UCSD-AML1 (cell line): Measurements from ENCODE around the gene IL17RD.

Source experiments
- DNase-seq: peaks from one replicate; lab custom pipeline; 2025; ENCODE audit not compliant: unreplicated experiment; lab: John Stamatoyannopoulos, UW

Gene IL17RD

DNA sequence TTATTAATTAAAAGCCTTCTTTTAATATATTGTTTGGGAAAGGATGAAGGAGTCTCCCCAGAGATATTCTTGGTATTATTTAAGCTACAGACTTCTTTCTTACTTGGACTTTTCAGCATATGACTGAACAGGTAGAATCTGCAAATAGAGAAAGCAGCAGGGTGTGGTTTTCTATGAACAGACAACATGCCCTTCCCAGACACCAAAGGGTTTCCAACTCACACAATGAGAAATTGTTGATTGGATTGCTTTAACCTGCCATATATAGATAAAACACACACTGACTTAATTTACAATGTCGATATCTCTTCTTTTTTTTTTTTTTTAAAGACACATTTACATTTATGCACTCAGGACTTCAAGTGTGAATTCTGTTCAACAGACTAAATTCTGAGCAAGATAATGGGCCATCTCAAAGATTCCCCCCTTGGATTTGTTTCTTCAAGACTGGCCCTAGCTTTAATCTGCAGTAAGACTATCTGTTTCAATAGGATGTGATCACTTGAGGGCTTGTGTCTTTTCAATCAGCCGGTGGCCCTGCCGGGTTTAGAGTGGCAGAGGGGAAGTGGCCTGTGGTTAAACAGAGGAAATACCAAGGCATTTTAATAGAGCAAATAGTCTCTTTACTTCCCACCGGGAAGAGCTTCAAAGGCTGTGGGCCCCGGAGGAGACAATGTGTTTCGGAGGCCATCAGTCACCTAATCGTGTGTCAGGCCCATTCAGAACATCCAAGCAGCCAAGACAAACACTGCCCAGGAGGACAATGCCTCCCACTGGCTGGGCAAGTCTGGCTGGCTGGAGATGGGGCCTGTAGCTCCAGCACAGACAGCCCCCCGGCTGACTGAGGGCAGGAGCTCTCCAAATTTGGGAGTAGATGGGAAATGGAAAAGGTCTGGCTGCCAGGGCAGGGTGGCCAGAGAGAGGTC lies 6.1 kb downstream of the IL17RD start:
- peak; percentile 60 for DNase-seq

DNA sequence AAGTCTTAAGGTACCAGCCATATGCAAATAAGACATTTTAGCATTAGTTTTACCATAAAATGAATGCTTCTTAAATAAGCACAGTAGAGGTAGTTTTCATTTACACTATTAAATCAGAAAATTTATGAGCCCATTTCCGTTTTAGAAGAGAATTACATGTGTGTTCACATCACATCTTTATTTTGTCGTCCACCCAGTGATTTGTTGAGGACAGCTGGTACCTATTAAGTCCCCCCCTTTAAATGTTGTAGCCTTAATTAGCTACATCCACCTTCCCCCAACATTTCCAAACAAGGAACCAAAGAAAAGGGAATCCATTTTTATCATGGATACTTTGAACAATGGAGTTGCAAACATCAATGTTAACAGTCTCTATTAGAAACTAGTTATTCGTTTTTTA lies 6.8 kb downstream of the IL17RD start:
- DNase-seq, result no peak

DNA sequence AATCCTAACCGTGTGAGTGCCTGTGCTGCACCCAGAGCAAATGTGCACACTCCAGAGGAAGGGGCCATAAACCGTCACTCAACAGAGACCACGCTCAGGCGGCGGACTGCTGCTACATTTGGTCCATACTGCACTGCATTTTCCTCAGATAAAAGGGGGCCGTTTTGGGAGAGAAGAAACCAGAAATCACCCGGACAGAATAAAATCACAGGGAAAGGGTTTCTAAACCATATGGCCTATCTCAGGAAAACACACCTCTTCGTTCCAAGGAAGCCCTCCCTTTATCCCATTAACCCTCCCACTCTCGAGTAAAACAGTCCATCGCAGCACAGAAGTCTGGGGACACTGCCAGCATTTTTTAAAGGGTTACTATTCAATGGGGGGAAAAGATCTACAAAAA lies 7.6 kb downstream of the IL17RD start:
- DNase-seq, result no peak

DNA sequence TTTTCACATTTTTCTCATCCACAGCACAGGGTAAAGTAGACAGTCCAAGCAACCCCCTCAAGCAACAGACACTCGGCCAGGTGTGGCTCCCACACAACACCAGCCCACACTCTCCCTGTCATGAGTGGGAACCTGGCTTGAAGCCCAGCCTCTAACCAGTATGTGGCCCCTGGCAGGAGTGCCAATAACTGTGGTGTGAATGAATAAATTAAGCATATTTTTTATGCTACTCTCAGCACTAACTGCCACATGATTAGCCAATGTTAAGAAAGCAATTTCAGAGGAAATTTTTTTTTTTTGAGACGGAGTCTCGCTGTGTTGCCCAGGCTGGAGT lies 9.9 kb downstream of the IL17RD start:
- DNase-seq, result no peak

DNA sequence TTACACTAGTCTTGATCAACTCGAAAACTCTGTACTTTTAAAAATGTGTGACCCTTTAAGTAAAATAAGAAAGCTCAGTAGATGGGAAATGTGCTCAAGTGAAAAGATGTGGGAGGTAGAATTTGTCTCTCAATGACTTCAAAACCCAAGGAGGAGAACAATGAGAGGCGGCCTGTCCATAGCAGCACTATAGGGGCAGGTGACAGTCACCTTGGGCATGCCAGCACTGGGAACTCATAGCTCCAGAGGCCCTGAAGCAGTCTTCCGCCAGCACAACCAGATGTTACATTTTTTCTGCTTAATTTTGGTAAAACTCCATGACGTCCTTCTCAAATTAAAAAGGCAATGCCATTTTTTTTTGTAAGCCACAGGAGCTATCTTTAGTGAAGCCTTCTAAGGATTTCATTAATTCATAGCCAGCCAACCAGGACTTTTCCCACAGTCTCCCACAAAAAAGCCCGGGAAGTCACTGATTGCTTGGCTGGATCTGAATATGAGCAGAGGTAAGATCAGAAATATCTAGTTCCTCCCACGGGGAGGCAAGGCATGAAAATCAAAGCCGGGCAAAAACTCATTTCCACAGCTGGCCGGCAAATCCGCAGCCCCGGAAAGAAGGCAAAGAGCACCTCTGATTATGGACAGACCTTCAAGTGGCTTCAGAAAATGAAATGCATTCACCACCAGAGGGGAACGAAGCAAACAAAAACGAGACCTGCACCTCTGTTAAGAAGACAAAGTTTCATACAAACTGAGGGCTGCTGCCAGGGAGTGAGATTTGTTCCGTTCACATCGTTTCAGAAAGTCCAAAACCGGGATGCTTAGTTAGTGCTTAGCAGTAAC lies 10.5 kb downstream of the IL17RD start:
- no peak for DNase-seq

DNA sequence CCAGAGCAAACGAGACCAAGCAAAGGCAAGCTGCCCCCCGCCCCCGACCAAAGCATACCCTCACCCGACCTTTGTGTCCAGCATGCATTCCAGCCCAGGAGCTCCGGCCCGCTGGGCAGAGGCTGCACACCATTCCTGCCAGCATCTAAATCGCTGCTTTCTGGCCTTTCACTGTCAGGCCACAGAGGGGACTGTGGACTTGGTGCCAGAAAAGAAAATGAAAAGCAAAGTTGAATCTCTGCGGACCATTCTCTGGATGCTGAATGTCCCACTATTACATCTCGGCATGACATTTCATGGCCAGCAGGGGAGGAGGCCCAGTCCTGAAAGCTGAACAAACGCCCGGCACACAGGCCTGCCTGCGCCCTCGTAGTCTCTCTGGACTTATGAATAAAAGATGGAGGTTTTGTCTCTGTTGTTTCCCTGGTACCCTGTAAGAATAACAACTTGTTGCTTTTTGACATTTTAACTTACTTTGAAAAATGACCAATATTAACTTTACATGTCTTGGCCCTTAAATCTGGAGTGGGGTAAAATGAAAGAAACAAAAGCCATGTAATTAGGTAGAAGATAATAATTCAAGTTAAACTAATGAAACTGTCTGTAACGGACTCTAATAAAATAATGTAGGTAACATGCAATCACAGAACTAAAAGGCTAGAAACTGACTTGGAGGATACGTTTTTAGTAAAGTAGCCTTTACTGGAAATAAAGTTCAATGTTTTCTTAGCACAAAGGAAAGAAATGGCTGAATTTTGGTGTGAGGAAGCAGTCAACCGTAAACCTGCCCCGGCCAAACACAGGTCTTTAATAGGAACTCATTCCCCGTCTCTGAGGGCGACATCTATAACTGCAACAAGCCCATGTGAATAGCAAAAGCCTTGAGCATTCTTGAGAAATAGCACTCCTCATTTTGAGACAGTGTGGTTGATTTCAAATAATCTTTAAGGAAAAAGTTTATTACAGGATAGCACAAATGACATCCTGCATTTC lies 12.7 kb downstream of the IL17RD start:
- no peak for DNase-seq

DNA sequence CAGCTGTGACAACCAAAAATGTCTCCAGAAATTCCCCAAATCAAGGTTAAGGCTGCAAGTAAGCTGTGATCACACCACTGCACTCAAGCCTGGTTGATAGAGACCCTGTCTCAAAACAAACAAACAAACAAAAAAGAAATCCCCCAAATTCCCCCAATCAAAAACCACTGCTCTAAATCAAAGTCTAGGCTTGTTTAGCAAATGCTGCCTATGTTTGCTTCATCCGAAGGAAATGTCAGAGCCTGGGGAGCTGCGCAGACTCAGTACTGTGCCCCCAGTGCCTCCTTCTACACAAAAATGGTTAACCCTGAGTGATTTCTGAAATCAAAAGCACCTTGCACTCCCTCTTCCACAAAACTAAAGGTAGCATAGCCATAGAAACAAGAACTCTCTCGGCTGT lies 13.4 kb downstream of the IL17RD start:
- DNase-seq, result no peak

DNA sequence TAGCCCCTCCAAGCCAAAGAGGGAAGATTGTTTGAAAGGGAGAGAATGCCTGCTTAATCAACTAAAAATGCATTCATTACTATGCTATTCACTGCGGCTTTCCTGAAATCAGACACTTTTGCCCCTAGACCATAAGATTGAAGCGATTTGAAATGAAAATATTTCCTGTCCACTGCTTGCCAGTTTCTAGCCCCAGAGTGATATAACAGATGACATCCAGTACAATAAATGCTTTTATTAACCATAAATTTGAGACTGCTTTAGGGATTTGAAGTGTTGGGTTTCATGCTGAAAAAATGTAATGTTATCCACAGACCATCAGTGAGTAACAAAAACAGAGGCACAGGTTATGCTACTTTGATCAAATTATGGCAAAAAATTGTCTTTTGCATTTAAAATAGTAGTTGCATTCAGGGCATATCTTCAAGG lies 14.1 kb downstream of the IL17RD start:
- DNase-seq, result no peak

DNA sequence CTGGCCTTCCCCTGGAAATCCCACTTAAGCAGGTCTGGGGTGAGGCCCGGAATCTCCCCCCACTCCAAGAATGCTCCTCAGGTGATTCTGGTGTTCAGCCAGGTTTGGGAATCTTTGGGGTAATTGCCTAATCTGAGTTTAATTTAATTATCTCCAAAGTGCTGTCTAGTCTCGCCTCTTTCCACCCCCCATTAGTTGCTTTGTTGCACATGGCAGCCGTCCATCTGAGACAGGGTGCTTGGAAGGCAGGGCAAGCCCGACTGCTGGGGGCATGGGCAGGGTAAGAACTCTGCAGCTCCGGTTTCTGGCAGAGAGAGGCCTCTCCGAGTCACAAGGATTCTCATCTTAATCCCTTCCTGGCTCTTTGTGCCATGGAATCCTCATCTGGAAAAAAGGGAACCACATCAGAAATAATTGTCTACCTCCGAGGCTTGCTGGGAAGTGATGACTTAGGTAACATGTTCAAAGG lies 15.0 kb downstream of the IL17RD start:
- DNase-seq, result no peak

DNA sequence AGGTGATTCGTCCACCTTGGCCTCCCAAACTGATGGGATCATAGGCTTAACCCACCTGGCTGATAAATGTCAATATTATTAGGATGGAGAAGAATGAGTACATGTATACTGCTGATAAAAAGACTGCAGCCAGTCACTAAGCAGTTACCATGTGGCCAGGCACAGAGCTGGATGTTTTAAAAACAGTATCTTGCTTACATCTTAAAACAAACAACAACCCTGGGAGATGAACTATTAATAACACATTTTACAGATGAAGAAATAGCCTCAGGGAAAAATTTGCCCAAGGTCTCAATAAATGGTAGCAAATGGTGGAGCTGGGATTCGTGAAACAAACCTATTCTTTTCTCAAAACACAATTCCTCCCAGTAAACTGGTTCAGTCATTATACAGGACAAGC lies 18.1 kb downstream of the IL17RD start:
- no peak for DNase-seq

DNA sequence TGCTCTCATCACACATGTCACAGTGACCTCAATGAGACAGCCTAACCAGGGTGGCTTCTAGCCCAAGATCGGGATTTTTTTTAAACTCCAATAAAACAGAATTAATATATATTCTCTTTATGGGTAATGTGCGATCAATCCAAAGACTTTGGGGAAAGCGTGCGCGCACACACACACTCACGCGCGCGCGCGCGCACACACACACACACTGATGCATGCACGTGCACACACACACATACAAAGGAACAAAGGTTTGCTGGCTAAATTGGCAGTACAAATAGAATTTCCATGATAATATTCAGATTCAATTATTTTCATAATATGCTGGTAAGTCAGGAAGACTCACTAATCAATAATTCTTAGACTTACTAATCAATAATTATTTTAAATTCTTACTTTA lies 19.3 kb downstream of the IL17RD start:
- DNase-seq, result no peak

DNA sequence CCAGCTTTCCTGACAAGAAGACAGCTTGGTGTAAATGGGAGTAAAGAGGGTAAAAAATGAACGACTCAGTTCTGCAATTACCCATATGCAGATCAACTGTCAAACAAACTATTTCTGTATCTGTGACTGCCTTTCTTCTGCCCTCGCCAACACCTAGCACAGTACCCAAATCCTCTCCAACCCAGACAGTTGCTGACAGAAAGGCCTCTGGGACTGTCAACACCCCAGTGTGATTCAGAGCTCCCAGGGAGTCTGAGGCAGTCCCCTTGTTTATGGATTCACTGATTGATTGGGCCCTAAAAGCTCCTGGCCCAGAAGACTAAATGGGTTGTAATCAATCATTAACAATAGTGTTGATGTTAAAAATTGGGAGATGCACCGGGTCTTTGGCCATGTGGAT lies 20.2 kb downstream of the IL17RD start:
- DNase-seq, result no peak

DNA sequence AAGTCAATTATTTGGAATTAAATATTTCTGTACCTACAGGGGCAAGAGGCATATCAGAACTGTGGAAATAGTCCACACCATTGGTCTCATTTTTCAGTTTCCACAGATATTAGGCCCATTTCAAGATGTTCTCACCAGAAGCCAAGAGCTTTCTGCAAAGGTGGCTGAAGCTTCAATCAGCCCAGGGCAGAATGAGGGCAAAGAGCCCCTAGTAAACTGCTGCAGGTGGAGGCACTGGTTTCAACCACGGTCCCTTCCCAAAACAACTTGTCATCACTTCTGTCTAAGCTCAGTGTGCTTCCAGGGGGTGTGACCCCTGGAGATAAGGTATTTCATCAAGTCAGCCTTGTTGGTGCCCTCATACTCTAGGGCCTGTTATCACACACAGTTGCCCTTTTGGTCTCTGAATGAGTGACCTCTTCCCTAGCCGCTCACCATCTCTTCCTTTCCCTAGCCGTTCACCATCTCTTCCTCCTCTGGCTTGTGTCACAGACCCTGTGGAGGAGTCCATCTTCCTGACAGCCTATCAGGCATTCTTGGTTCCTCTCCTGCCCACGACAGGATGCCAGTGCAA lies 21.2 kb downstream of the IL17RD start:
- DNase-seq, result no peak

DNA sequence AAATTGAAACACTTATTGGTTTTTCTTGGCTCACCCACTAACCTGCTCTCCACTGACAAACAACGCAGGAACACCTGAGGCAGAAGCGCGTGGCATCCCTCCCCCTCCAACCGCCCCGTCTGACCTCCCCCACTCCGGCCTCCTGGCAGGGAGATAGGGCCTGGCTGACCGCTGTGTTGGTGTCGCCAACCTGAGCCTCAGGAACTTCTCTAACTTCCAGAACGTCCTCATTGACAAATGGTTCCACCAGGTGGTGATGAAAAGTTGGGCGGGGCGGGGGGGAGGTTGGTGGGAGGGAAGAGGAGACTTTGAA lies 22.8 kb downstream of the IL17RD start:
- no peak for DNase-seq

DNA sequence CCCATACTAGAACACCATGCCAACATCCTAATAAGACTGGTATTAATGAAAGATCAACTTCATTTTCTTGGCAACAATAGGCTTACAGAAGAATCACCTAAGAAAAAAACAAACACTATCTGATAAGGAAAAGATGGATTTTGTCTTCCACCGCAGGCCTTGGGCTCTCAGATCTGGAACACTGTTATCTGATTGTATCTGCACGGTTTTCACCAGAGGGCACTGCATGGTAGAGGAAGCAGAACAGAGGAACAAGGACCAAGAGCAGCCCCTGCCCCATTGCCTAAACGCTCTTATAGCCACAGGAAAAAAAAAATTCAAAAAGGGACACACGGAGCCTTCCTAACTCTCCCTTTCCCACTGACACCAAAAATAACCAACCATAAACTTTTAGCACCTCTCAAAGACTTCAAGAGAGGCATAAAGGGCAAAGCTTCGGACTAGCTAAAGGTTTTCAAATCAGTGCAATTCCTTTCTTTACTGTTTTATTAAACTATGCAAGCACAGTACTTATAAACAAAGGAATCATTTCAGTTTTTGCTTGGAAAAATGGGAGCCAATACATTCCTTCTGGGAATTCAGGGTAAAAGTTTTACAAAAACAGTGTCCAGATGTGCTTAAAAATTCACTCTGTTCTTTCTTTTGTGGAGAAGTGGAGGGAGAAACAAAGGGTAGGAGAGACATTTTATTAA lies 23.3 kb downstream of the IL17RD start:
- DNase-seq, result no peak

DNA sequence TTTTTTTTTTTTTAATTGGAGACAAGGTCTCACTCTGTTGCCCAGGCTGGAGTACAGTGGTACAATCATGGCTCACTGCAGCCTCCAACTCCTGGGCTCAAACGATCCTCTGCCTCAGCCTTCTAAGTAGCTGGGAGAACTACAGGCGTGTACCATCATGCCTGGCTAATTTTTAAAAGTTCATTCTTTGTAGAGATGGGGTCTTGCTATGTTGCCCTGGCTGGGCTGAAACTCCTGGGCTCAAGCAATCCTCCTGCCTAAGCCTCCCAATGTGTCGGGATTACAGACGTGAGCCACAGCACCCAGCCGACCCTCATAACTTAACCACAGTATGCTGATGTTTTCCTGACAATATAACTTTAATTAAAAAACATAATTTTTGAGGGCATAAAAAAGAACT lies 24.3 kb downstream of the IL17RD start:
- no peak for DNase-seq

DNA sequence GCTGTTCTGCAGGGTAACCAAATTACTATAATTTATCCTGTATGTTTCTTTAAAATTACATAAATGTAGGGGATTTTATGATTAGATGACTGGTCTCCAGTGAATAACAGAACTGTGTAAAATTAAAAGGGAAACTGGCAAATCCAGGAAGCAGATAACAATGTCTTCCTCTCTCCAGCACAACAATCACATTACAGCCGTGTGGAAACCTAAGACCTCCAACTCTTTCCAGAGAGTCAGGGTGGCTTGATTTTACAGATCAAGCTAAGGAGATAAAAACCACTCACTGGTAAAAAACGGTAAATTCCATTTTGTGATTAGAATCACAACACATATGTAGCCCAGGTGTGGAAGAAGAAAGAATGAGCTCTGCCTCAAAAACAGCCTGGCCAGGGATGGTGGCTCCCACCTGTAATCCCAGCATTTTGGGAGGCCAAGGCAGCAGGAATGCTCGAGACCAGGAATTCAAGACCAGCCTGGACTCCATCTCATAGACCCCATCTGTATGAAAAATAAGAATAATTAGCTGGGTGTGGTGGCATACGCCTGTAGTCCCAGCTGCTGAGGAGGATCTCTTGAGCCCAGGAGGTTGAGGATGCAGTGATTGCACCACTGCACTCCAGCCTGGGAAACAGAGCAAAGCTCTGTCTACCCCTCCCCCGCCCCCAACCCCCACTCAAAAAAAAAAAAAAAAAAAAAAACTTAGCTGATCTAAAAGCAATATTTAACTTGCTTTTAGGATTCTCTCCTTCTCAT lies 29.0 kb downstream of the IL17RD start:
- no peak for DNase-seq

DNA sequence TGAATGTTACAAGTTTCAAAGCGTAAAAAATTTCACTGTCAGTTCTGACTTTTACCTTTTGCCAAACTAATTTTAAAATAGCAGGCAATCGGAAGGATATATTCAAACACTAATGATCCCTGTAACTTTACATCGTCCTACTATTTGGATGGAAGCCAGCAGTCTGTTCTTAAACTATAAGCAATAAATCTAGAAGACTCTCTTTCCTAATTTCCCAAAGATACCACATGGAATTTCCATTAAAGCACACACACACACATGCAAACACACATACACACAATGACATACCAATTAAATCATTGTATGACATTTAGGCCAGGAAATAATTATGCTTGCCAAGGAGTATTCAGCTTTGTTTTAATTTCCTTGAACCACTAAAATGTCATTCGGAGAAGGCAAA lies 32.0 kb downstream of the IL17RD start:
- no peak for DNase-seq

DNA sequence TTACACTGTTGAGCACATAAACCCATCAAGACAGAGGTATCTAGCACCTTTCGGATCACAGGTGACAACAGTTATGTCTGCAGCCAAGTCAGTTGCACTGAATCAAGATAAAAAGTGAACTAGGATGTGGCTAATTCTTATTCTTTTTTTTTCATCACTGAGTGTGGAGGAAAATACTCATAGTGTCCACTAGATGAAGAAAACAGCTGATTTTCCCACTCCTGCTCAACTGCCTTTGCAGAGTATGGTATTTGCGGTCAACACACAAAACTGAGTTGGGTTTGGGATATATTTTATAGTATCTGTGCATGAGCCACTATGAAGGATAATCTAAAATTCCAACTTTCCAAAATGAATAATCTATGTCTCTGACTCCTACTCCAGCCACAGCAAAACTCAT lies 32.5 kb downstream of the IL17RD start:
- DNase-seq, result no peak

DNA sequence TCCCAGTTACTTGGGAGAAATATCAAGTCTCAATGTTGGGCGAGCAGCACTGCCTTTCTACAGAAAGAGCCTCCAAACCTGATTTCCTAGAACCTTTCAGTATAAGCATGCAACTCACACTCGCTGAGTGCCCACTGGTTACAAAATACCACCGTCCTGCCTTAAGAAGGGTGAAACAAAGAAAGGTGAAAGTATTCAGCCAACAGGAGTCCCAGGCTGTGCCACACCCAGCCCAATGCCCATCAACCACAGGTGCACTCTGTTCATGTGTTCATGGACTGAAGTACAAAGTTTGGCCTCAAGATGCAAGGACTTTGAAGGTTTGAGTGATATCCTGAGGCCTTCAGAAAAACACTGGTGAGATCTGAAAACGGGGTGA lies 34.0 kb downstream of the IL17RD start:
- DNase-seq, result no peak
